CD4-positive, alpha-beta memory T cell (primary cell): ENCODE measurements around the gene TRIM60. TPM values are rescaled to one million over a fixed set of nuclear protein-coding genes. Genes with fewer than 3 reads are reported as not detected.
A peak's percentile ranks its signal among the peaks of the same experiment; 100 is the strongest.
"Not testable (repeated sequence)": the region's sequence is repeated elsewhere in the genome, so short reads cannot be mapped to it uniquely, and the experiment has no call there.

Experiments used
- CTCF ChIA-PET: fragments of 350-600 bp; sonication (Branson Sonifier 250); formaldehyde crosslinking; loops from one replicate; lab custom pipeline; 2021; ENCODE audit warnings: inconsistent platforms; ENCODE audit not compliant: partially characterized antibody; lab: Charles Lee
- POLR2A ChIA-PET: fragments of 350-600 bp; sonication (Branson Sonifier 250); formaldehyde crosslinking; loops from one replicate; lab custom pipeline; 2021; ENCODE audit not compliant: partially characterized antibody; lab: Charles Lee
- DNase-seq, 5 donors: peaks; one replicate each; pipeline versions ENCODE4 v3.0.0 to v3.0.0-alpha.2; 2020 to 2022; ENCODE audit warnings: mixed read lengths in 1 of 5
- H3K27ac ChIP-seq: one replicate; pipeline ENCODE4 v1.7.0; 2013; ENCODE audit warnings: low read depth, low read length
- H3K27me3 ChIP-seq: 2 replicates; pipeline ENCODE4 v1.7.0; 2013; ENCODE audit warnings: mild to moderate bottlenecking, low read length, moderate library complexity; ENCODE audit not compliant: insufficient read depth
- H3K36me3 ChIP-seq: 2 replicates; pipeline ENCODE4 v1.7.0; 2013; ENCODE audit warnings: mild to moderate bottlenecking, low read length, moderate library complexity; ENCODE audit not compliant: insufficient read depth
- H3K4me1 ChIP-seq: 2 replicates; pipeline ENCODE4 v1.7.0; 2013; ENCODE audit warnings: mild to moderate bottlenecking, low read length, moderate library complexity; ENCODE audit not compliant: insufficient read depth
- H3K4me3 ChIP-seq, 2 donors: one replicate each; pipeline ENCODE4 v1.7.0; 2013; ENCODE audit warnings: low read length in 2 of 2, mild to moderate bottlenecking in 1 of 2
- H3K9me3 ChIP-seq, 2 donors: one replicate each; pipeline ENCODE4 v1.7.0; 2013; ENCODE audit warnings: low read length in 2 of 2, control low read depth in 1 of 2; ENCODE audit not compliant: control insufficient read depth in 1 of 2
- H3K27ac Mint-ChIP-seq, 7 donors: one replicate each; pipeline ENCODE4 v1.8.0; 2020 to 2021; ENCODE audit warnings: mixed read lengths in 7 of 7, mild to moderate bottlenecking in 6 of 7, inconsistent platforms in 3 of 7, moderate library complexity in 3 of 7
- H3K27me3 Mint-ChIP-seq, 2 donors: one replicate each; pipeline ENCODE4 v1.8.0; 2020 to 2021; ENCODE audit warnings: mixed read lengths in 2 of 2
- H3K36me3 Mint-ChIP-seq, 2 donors: one replicate each; pipeline ENCODE4 v1.8.0; 2020 to 2021; ENCODE audit warnings: mixed read lengths in 2 of 2, inconsistent platforms in 1 of 2, mild to moderate bottlenecking in 1 of 2
- H3K4me1 Mint-ChIP-seq, 4 donors: one replicate each; pipeline ENCODE4 v1.8.0; 2020 to 2021; ENCODE audit warnings: mixed read lengths in 4 of 4, mild to moderate bottlenecking in 1 of 4
- H3K4me3 Mint-ChIP-seq, 8 donors: one replicate each; pipeline ENCODE4 v1.8.0; 2020 to 2021; ENCODE audit warnings: mixed read lengths in 8 of 8, mild to moderate bottlenecking in 7 of 8, moderate library complexity in 6 of 8, inconsistent platforms in 3 of 8
- H3K9me3 Mint-ChIP-seq, 8 donors: one replicate each; pipeline ENCODE4 v1.8.0; 2020 to 2021; ENCODE audit warnings: mixed read lengths in 8 of 8, mild to moderate bottlenecking in 5 of 8, inconsistent platforms in 3 of 8, moderate library complexity in 1 of 8
- intact Hi-C: fragments of 100-400 bp; cut with micrococcal nuclease; formaldehyde crosslinking; loops from one replicate; pipeline ENCODE4 v1.15.1; 2023
- polyA plus RNA-seq, 2 donors: library from polyadenylated mRNA; unstranded; fragments of 300-500 nt; fragmentation: Illumina TruSeq; gene quantifications; one replicate each; pipeline ENCODE4 v1.2.3, GENCODE V29; 2021
- total RNA-seq, 2 experiments: library from RNA; stranded (reverse); gene quantifications; one replicate each; pipeline ENCODE4 v1.2.3, GENCODE V29; 2021

TRIM60 gene
- total and polyA plus RNA-seq, 4 experiments from 2014 or later: not detected

GRCh38 chr4:165077034-165077578, 45.3 kb downstream of the TRIM60 start:
- ChIA-PET POLR2A (no interaction called here), CTCF (interaction anchor here (1.3 kb wide), 1 partner anchor 8 kb away, joined by 3 read pairs; no protein-coding TSS in a partner anchor)
- Mint-ChIP-seq H3K27ac (peak overlapping the region in 1 of 7 donors; percentile 18), H3K4me3 (no peak overlapping the region), H3K27me3 (no peaks in the 10 kb centered on the region), H3K9me3 (peaks cover 0 to 2% (median 0%) of the 10 kb centered on the region in 8 donors), H3K4me1 (no peaks in the 10 kb centered on the region), H3K36me3 (peaks cover 31 to 33% of the 10 kb centered on the region in 2 donors)
- H3K27ac ChIP-seq: no peak overlapping the region
- no peaks in the 10 kb centered on the region for H3K4me1 ChIP-seq
- no peak overlapping the region for H3K4me3 ChIP-seq
- H3K9me3 ChIP-seq: no peaks in the 10 kb centered on the region
- intact Hi-C loops: no loop called here
- no peaks in the 10 kb centered on the region for H3K27me3 ChIP-seq
- peaks cover 4% of the 10 kb centered on the region for H3K36me3 ChIP-seq
- DNase-seq: no peak

- no peaks in the 10 kb centered on the region for H3K27me3 ChIP-seq
- H3K4me1 Mint-ChIP-seq: no peaks in the 10 kb centered on the region
- H3K4me3 Mint-ChIP-seq: no peak overlapping the region
- intact Hi-C loops: no loop called here
- peaks cover 27 to 34% of the 10 kb centered on the region in 2 donors for H3K36me3 Mint-ChIP-seq
- no peak overlapping the region for H3K4me3 ChIP-seq
- H3K9me3 Mint-ChIP-seq: no peaks in the 10 kb centered on the region
- no peaks in the 10 kb centered on the region for H3K4me1 ChIP-seq
- H3K36me3 ChIP-seq: peaks cover 4% of the 10 kb centered on the region
- H3K27ac Mint-ChIP-seq: no peak overlapping the region
- no peaks in the 10 kb centered on the region for H3K27me3 Mint-ChIP-seq
- no peaks in the 10 kb centered on the region for H3K9me3 ChIP-seq
- ChIA-PET POLR2A (no interaction called here), CTCF (no interaction called here)
- DNase-seq: no peak
- no peak overlapping the region for H3K27ac ChIP-seq
Measured at GRCh38 chr4:165079476-165079875, 47.7 kb downstream of the TRIM60 start.

- H3K27me3 ChIP-seq, H3K9me3 Mint-ChIP-seq, H3K27ac ChIP-seq, DNase-seq, H3K4me3 Mint-ChIP-seq, H3K9me3 ChIP-seq, H3K4me1 Mint-ChIP-seq, intact Hi-C loops, POLR2A ChIA-PET, H3K4me1 ChIP-seq, H3K27ac Mint-ChIP-seq, H3K4me3 ChIP-seq, H3K27me3 Mint-ChIP-seq: not testable (repeated sequence)
- CTCF ChIA-PET: interaction anchor here (1.2 kb wide), 1 partner anchor 8 kb away, joined by 3 read pairs; no protein-coding TSS in a partner anchor
- peaks cover 14% of the 10 kb centered on the region for H3K36me3 ChIP-seq
- peaks cover 35 to 36% of the 10 kb centered on the region in 2 donors for H3K36me3 Mint-ChIP-seq
Measured at GRCh38 chr4:165084787-165085186, 53.0 kb downstream of the TRIM60 start.

- no peaks in the 10 kb centered on the region for H3K4me1 Mint-ChIP-seq
- ChIA-PET POLR2A (interaction anchor here (0.6 kb wide), 1 partner anchor 24 kb away, joined by 5 read pairs; no protein-coding TSS in a partner anchor), CTCF (interaction anchor here (0.6 to 1.2 kb wide), 3 partner anchors 10 to 30 kb away, joined by 3 read pairs; no protein-coding TSS in a partner anchor)
- Histone ChIP-seq H3K4me1 (no peaks in the 10 kb centered on the region), H3K9me3 (no peaks in the 10 kb centered on the region), H3K27me3 (no peaks in the 10 kb centered on the region), H3K4me3 (no peak overlapping the region), H3K27ac (no peak overlapping the region), H3K36me3 (peaks cover 14% of the 10 kb centered on the region)
- DNase-seq: no peak
- peak overlapping the region in 2 of 7 donors; percentile 9 to 38 for H3K27ac Mint-ChIP-seq
- H3K27me3 Mint-ChIP-seq: no peaks in the 10 kb centered on the region
- H3K36me3 Mint-ChIP-seq: peaks cover 34 to 37% of the 10 kb centered on the region in 2 donors
- H3K4me3 Mint-ChIP-seq: no peak overlapping the region
- H3K9me3 Mint-ChIP-seq: no peaks in the 10 kb centered on the region
- intact Hi-C loops: no loop called here
Measured at GRCh38 chr4:165085946-165086345, 54.1 kb downstream of the TRIM60 start.

GRCh38 chr4:165088366-165088765, 56.6 kb downstream of the TRIM60 start:
- Histone ChIP-seq H3K36me3 (peaks cover 14% of the 10 kb centered on the region), H3K4me3 (no peak overlapping the region), H3K27ac (no peak overlapping the region), H3K27me3 (no peaks in the 10 kb centered on the region), H3K9me3 (no peaks in the 10 kb centered on the region), H3K4me1 (no peaks in the 10 kb centered on the region)
- H3K27me3 Mint-ChIP-seq: no peaks in the 10 kb centered on the region
- no peak for DNase-seq
- CTCF ChIA-PET: interaction anchor here (1.9 kb wide), 1 partner anchor 9 kb away, joined by 7 read pairs; no protein-coding TSS in a partner anchor
- H3K9me3 Mint-ChIP-seq: no peaks in the 10 kb centered on the region
- POLR2A ChIA-PET: no interaction called here
- no peak overlapping the region for H3K4me3 Mint-ChIP-seq
- peaks cover 44 to 47% of the 10 kb centered on the region in 2 donors for H3K36me3 Mint-ChIP-seq
- H3K4me1 Mint-ChIP-seq: no peaks in the 10 kb centered on the region
- intact Hi-C loops: no loop called here
- H3K27ac Mint-ChIP-seq: no peak overlapping the region

Other genes starting within 250 kb of the TRIM60 start
- not detected for gene APELA, start 154.8 kb upstream of the TRIM60 start, total RNA-seq
- not detected for gene APELA, start 154.8 kb upstream of the TRIM60 start, polyA plus RNA-seq
- gene TRIM61, start 54.3 kb upstream of the TRIM60 start, total RNA-seq: 1 to 10 TPM; 1.4 TPM
- gene TRIM61, start 54.3 kb upstream of the TRIM60 start, polyA plus RNA-seq: 1 to 10 TPM in 1 of 2 donors, not detected in 1; 1.1 TPM
- gene TRIM75, start 21.9 kb downstream of the TRIM60 start, total RNA-seq: not detected
- not detected for gene TRIM75, start 21.9 kb downstream of the TRIM60 start, polyA plus RNA-seq
- gene TMEM192, start 80.9 kb downstream of the TRIM60 start, total RNA-seq: 10 to 100 TPM; 11.5 to 11.6 TPM
- 10 to 100 TPM; 15.7 to 18.7 TPM for gene TMEM192, start 80.9 kb downstream of the TRIM60 start, polyA plus RNA-seq
- 10 to 100 TPM; 18.4 to 19.3 TPM for gene KLHL2, start 175.6 kb downstream of the TRIM60 start, total RNA-seq
- 1 to 10 TPM; 2.1 to 8.2 TPM for gene KLHL2, start 175.6 kb downstream of the TRIM60 start, polyA plus RNA-seq